ENCODE data around the gene CCR6.

Gene CCR6

DNA sequence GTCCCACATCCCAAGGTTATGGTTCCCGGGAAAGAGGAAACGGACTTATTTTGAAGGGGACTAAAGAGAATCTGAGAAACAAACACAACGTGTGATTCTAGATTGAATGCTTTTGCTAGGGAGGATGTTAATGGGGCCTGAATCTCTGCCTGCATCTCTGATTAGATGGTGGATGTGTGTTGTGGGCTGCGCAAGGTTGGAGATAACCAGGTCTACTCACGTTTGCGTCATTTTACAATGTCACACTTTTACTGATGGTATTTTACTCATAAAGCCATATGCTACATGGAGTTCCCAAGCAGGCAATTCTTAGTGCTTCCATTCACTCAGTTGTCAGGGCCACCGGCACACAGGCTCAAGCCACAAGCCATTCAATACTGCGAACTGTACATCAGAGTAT lies 23.2 kb upstream of the CCR6 start:
- H3K9ac ChIP-seq (ENCODE audit: low read length) = no peak overlapping the region
- peaks cover 65% of the 10 kb centered on the region for H3K4me1 ChIP-seq (ENCODE audit: low read length)
- H2AFZ ChIP-seq (ENCODE audit: low read depth, low read length) = no peak overlapping the region
- peaks cover 31% of the 10 kb centered on the region for H3K27me3 ChIP-seq (ENCODE audit: low read depth, low read length)
- TF ChIP-seq EZH2phosphoT487 (IDR thresholded peaks at IDR 0.05; ENCODE audit: low read depth) = no peak
- TF ChIP-seq, protein P1, sequence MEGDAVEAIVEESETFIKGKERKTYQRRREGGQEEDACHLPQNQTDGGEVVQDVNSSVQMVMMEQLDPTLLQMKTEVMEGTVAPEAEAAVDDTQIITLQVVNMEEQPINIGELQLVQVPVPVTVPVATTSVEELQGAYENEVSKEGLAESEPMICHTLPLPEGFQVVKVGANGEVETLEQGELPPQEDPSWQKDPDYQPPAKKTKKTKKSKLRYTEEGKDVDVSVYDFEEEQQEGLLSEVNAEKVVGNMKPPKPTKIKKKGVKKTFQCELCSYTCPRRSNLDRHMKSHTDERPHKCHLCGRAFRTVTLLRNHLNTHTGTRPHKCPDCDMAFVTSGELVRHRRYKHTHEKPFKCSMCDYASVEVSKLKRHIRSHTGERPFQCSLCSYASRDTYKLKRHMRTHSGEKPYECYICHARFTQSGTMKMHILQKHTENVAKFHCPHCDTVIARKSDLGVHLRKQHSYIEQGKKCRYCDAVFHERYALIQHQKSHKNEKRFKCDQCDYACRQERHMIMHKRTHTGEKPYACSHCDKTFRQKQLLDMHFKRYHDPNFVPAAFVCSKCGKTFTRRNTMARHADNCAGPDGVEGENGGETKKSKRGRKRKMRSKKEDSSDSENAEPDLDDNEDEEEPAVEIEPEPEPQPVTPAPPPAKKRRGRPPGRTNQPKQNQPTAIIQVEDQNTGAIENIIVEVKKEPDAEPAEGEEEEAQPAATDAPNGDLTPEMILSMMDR (IDR thresholded peaks at IDR 0.05; ENCODE audit: low read depth, low read length) = no peak
- H3K4me2 ChIP-seq (ENCODE audit: low read length) = no peak overlapping the region
- no peaks in the 10 kb centered on the region for H4K20me1 ChIP-seq (ENCODE audit: insufficient read depth, low read length)
- no peak overlapping the region for H3K27ac ChIP-seq (ENCODE audit: low read length)
- no peaks in the 10 kb centered on the region for H3K36me3 ChIP-seq (replicated peaks; ENCODE audit: low read depth, low read length)
- H3K79me2 ChIP-seq (ENCODE audit: low read length) = no peaks in the 10 kb centered on the region
- no peaks in the 10 kb centered on the region for H3K9me3 ChIP-seq (ENCODE audit: insufficient read depth, low read length)
- no peak overlapping the region for H3K4me3 ChIP-seq (ENCODE audit: low read length)

DNA sequence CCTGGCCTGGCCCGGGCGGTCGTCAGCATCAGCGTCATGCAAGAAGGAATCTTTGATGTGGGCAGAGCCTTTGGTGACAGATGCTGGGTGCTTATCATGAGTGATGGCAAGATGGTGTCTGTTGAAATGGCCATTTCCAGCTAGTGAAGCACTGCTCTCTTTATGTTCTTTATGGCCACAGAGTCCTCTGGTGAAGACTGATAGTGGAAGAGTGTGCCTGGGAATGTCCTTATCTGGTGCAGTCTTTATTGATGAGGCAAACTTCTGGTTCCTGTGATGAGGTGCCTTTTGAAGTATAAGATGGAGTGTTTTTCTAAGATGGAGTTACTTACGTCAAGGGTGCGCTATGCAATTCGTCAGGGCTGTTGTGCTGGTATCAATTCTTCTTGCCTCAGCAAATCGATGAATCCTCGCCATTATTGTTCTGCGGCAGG lies 22.6 kb upstream of the CCR6 start:
- Histone ChIP-seq H3K27ac (ENCODE audit: low read length) (no peak overlapping the region), H3K4me2 (ENCODE audit: low read length) (no peak overlapping the region), H2AFZ (ENCODE audit: low read depth, low read length) (no peak overlapping the region), H3K36me3 (replicated peaks; ENCODE audit: low read depth, low read length) (no peaks in the 10 kb centered on the region), H3K4me1 (ENCODE audit: low read length) (peaks cover 59% of the 10 kb centered on the region), H3K9me3 (ENCODE audit: insufficient read depth, low read length) (no peaks in the 10 kb centered on the region), H3K79me2 (ENCODE audit: low read length) (no peaks in the 10 kb centered on the region), H3K4me3 (ENCODE audit: low read length) (no peak overlapping the region), H3K9ac (ENCODE audit: low read length) (no peak overlapping the region), H4K20me1 (ENCODE audit: insufficient read depth, low read length) (no peaks in the 10 kb centered on the region), H3K27me3 (ENCODE audit: low read depth, low read length) (peaks cover 36% of the 10 kb centered on the region)
- TF ChIP-seq, protein P1 (IDR thresholded peaks at IDR 0.05; ENCODE audit: low read depth, low read length) = no peak

DNA sequence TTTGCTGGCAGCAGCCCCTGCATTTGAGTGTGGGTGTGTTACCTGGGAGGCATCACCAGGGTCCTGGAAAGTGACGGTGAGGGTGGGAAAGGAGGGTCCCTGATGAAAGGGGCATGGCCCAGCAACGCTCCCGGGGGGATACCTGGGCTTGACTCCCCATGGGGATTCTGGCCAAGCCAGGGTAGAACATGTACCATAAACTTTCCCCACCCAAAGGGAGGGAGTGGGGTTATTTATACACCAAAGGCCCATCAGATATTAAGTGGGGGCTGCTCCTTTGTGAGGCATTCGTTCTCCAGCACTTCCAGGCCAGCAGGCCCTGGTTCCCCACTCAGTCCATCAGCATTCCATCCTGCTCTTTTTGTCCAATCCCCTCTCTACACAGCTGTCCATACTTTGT lies 20.6 kb upstream of the CCR6 start:
- H3K9ac ChIP-seq (ENCODE audit: low read length) = no peak overlapping the region
- TF ChIP-seq EZH2phosphoT487 (IDR thresholded peaks at IDR 0.05; ENCODE audit: low read depth) = no peak
- TF ChIP-seq, protein P1 (IDR thresholded peaks at IDR 0.05; ENCODE audit: low read depth, low read length) = no peak
- H3K4me3 ChIP-seq (ENCODE audit: low read length) = no peak overlapping the region
- no peaks in the 10 kb centered on the region for H3K9me3 ChIP-seq (ENCODE audit: insufficient read depth, low read length)
- no peaks in the 10 kb centered on the region for H3K79me2 ChIP-seq (ENCODE audit: low read length)
- H3K4me2 ChIP-seq (ENCODE audit: low read length) = peak overlapping the region; percentile 73; the same call in 1 of the 2 replicates
- peaks cover 55% of the 10 kb centered on the region for H3K27me3 ChIP-seq (ENCODE audit: low read depth, low read length)
- H4K20me1 ChIP-seq (ENCODE audit: insufficient read depth, low read length) = no peaks in the 10 kb centered on the region
- H3K4me1 ChIP-seq (ENCODE audit: low read length) = peaks cover 45% of the 10 kb centered on the region
- H3K36me3 ChIP-seq (replicated peaks; ENCODE audit: low read depth, low read length) = no peaks in the 10 kb centered on the region
- H3K27ac ChIP-seq (ENCODE audit: low read length) = no peak overlapping the region
- no peak overlapping the region for H2AFZ ChIP-seq (ENCODE audit: low read depth, low read length)

DNA sequence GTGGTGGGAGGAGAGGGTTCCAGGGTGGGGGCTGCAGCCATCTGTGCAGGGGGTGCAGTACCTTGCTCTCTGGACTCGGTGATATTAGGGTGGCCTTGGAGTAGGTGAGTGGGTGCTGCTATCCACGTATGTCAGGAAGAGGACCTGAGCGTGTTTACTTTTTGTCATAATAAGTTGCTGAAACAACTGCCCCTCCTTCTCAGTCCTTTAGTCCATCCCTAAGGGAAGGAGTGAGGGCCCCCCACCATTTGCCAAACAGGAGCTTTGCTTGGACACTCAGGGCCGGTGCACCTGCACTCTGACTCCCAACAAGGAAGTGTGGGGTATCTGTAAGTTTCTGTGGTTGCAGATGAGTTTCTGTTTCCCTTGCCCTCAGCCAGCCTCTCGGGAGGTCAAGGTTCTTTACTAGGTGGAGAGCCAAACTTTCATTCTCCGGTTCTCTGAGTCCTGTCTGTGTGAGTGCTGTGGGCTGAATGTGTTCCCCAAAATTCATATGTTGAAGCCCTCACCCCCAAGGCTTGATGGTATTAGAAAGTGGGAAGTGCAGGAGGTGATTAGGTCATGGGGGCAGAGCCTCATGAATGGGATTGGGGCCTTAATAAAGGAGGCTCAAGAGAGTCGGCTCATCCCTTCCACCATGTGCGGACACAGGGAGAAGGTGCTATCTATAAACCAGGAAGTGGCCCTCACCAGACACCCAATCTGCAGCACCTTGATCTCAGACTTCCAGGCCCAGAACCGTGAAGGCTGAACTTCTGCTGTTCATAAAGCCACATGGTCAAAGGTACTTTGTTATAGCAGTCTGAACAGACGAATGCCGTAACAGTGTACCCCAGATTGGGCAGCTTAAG lies 19.6 kb upstream of the CCR6 start:
- no peak for TF ChIP-seq EZH2phosphoT487 (IDR thresholded peaks at IDR 0.05; ENCODE audit: low read depth)
- TF ChIP-seq, protein P1 (IDR thresholded peaks at IDR 0.05; ENCODE audit: low read depth, low read length) = no peak
- no peaks in the 10 kb centered on the region for H3K79me2 ChIP-seq (ENCODE audit: low read length)
- peak overlapping the region; percentile 42; the same call in 1 of the 2 replicates for H3K9ac ChIP-seq (ENCODE audit: low read length)
- H3K36me3 ChIP-seq (replicated peaks; ENCODE audit: low read depth, low read length) = no peaks in the 10 kb centered on the region
- H3K27ac ChIP-seq (ENCODE audit: low read length) = peak overlapping the region; percentile 61
- H3K4me3 ChIP-seq (ENCODE audit: low read length) = peak overlapping the region; percentile 37
- peak overlapping the region; percentile 73 for H3K4me2 ChIP-seq (ENCODE audit: low read length)
- no peak overlapping the region; the same call in 1 of the 2 replicates for H2AFZ ChIP-seq (ENCODE audit: low read depth, low read length)
- peaks cover 41% of the 10 kb centered on the region for H3K4me1 ChIP-seq (ENCODE audit: low read length)
- H3K27me3 ChIP-seq (ENCODE audit: low read depth, low read length) = peaks cover 64% of the 10 kb centered on the region
- no peaks in the 10 kb centered on the region for H3K9me3 ChIP-seq (ENCODE audit: insufficient read depth, low read length)
- H4K20me1 ChIP-seq (ENCODE audit: insufficient read depth, low read length) = no peaks in the 10 kb centered on the region
